ENCODE measurements around the gene NRIP3. TPM values are rescaled to one million over a fixed set of nuclear protein-coding genes. Genes with fewer than 3 reads are reported as not detected.
"Not testable (repeated sequence)": the region's sequence is repeated elsewhere in the genome, so short reads cannot be mapped to it uniquely, and the experiment has no call there.

NRIP3 gene
- total RNA-seq, 4 donors from 2014 or later = 0.80 to 1.7 TPM; not detected in 2

DNA sequence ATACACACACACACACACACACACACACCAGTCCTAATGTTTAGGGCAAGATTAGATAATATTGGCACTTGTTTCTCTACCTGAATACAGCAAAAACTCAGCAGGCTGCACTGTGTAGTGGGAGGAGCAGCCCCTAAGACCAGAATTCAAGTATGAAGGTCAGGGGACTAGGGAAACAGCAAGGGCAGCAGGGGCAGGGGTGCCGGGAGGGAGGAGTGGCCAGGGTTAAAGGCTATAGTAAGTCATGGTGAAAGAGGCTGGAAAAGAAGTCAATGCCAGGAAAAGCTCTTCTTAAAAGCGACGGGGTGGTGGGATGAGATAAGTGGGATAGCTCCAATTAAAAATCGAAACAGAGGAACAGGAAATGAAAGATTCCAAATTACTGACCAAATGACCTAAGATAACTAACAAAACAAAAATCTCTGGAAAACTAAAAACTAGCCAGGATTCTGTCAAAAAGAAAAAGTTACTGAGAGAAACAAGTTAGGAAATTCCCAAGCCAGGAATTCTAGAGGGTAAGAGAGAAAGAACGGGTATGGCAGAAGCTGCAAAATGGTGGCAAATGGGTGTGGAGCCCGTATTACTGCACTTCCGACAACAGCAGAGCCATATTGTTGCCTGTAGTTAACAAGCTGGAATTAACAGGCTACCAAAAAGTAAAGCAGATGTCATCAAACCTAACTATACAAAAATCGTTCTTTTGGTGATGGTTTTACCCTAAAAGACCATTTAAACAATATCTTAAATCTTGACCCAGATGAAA lies 62.3 kb downstream of the NRIP3 start:
- no peaks in the 10 kb centered on the region for H3K27me3 ChIP-seq
- no peak for DNase-seq
- H3K4me3 ChIP-seq = no peak overlapping the region
- no peak overlapping the region for H3K27ac ChIP-seq
- no peaks in the 10 kb centered on the region for H3K4me1 ChIP-seq
- H3K9me3 ChIP-seq = no peaks in the 10 kb centered on the region
- no peaks in the 10 kb centered on the region for H3K36me3 ChIP-seq
- TF ChIP-seq CTCF (IDR thresholded peaks at IDR 0.05) (no peak), POLR2A (IDR thresholded peaks at IDR 0.05) (no peak)

DNA sequence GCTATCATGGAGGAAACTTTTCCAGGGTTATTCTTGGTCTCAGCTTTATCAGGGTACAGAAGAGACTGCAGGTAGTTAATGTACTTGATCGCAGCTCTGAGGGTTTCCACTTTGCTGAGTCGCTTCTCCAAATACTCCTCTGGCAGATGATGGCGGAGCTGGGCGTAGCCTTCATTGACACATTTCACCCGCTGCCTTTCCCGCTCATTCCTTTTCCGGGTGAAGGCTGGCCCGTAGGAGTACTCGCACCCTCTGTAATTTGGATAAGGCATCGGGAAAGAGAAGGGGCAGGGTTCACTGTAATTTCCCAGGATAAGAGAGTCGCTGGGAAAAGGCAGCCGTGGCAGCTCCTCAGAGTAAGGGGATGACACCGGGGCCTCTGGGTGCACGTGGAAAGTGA lies 66.1 kb downstream of the NRIP3 start:
- no peak overlapping the region for H3K4me3 ChIP-seq
- H3K9me3 ChIP-seq = no peaks in the 10 kb centered on the region
- no peak overlapping the region for H3K27ac ChIP-seq
- TF ChIP-seq CTCF (IDR thresholded peaks at IDR 0.05) (no peak), POLR2A (IDR thresholded peaks at IDR 0.05) (no peak)
- no peak for DNase-seq
- no peaks in the 10 kb centered on the region for H3K27me3 ChIP-seq
- no peaks in the 10 kb centered on the region for H3K4me1 ChIP-seq
- no peaks in the 10 kb centered on the region for H3K36me3 ChIP-seq

DNA sequence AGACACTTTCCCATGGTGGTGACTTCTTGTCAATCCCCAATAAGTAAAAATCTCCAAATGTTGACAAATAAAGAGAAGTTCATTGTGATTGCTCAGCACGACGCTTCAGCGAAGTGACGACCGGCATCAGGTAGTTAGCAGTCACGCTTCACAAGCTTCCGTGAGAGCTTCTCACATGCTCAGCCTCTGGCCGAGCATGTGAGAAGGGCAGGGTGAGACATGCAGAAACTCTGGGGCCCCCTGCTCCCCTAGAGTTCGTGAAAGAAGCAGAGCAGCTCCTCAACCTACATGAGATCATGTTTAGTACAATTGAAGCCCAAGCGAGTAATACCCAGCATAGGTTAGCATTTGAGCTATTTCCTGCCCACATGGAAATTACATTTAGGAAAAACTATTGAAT lies 66.6 kb downstream of the NRIP3 start:
- TF ChIP-seq CTCF (IDR thresholded peaks at IDR 0.05) (no peak), POLR2A (IDR thresholded peaks at IDR 0.05) (no peak)
- H3K36me3 ChIP-seq = no peaks in the 10 kb centered on the region
- DNase-seq = no peak
- H3K9me3 ChIP-seq = no peaks in the 10 kb centered on the region
- H3K27me3 ChIP-seq = no peaks in the 10 kb centered on the region
- H3K4me3 ChIP-seq = no peak overlapping the region
- no peaks in the 10 kb centered on the region for H3K4me1 ChIP-seq
- no peak overlapping the region for H3K27ac ChIP-seq

DNA sequence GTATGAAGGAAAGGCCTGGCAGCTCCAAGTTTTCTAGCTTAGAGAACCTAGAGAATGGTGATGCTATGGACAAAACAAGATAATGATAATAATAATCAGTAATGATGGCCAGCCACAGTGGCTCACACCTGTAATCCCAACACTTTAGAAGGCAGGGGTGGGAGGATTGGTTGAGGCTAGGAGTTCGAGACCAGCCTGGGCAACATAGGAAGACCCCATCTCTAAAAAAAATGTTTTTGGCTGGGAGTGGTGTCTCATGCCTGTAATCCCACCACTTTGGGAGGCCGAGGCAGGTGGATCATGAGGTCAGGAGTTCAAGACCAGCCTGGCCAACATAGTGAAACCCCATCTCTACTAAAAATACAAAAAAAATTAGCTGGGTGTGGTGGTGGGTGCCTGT lies 68.0 kb downstream of the NRIP3 start:
- not testable (repeated sequence) for H3K9me3 ChIP-seq, H3K27ac ChIP-seq, H3K27me3 ChIP-seq, H3K36me3 ChIP-seq, H3K4me1 ChIP-seq, H3K4me3 ChIP-seq, DNase-seq

DNA sequence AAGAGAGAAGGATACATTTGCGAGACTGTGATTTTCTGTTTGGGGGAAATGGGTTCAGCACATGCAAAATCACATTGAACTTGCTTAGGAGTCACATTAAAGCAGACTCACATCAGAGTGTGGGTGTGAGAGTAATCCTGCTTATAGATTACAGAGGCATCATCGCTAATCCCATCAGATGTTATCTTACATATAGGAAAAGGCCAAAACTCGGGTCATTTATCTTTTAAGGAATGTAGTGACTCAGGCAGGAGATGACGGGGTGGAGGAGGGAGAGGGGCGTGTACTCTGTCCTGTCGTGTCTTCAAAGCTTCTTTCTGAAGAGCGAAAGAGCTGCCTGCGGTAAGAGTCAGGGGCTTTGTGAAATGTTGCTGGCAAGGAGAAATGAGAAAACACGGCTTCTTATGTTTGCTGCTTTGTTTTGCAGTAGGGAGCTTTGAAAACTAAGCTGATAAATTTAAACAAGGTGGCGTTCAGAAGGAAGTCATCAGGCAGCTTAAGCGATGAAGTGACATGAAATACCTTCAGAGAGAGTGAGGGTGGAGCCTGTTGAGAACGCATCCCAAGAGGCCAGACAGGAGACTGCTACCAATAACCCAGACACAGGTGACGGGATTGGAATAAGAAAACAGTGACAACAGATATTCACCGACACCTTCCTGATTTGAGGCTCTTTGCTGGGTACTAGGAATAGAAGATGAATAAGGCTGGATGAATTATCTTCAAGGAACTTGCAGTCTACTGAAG lies 68.9 kb downstream of the NRIP3 start:
- H3K27me3 ChIP-seq = no peaks in the 10 kb centered on the region
- no peak for TF ChIP-seq POLR2A (IDR thresholded peaks at IDR 0.05)
- TF ChIP-seq CTCF (IDR thresholded peaks at IDR 0.05) = no peak
- H3K36me3 ChIP-seq = no peaks in the 10 kb centered on the region
- no peaks in the 10 kb centered on the region for H3K4me1 ChIP-seq
- no peaks in the 10 kb centered on the region for H3K9me3 ChIP-seq
- DNase-seq = no peak
- no peak overlapping the region for H3K4me3 ChIP-seq
- no peak overlapping the region for H3K27ac ChIP-seq

DNA sequence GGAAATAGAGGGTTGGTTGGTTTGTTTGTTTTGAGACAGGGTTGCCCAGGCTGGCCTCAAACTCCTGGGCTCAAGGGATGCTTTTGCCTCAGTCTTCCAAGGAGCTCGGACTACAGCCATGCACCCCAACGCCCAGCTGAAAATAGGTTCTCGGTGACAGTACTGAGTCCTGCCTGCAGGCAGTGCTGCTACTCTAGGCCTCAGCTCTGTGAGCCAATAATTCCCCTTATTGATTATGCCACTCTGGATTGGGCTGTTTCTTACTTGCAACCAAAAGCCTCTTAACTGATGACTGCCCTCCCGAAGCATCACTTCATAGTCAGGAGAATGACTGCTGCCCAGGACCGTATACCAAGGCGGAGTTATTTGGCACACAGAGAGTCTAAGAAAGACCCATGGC lies 69.9 kb downstream of the NRIP3 start:
- no peak for TF ChIP-seq POLR2A (IDR thresholded peaks at IDR 0.05)
- no peak for TF ChIP-seq CTCF (IDR thresholded peaks at IDR 0.05)
- DNase-seq = no peak
- no peak overlapping the region for H3K4me3 ChIP-seq
- no peaks in the 10 kb centered on the region for H3K9me3 ChIP-seq
- no peak overlapping the region for H3K27ac ChIP-seq
- no peaks in the 10 kb centered on the region for H3K4me1 ChIP-seq
- H3K36me3 ChIP-seq = no peaks in the 10 kb centered on the region
- no peaks in the 10 kb centered on the region for H3K27me3 ChIP-seq

Measured in Peyer's patch (tissue), 4 donors.